ENCODE results near the gene C7orf33. TPM values are rescaled to one million over a fixed set of nuclear protein-coding genes. Genes with fewer than 3 reads are reported as not detected.

Gene C7orf33
- total and polyA plus RNA-seq, 2 of the 13 experiments (the other 11 are each of a cell fraction or from before 2014, with no cell fraction given), result not detected

DNA sequence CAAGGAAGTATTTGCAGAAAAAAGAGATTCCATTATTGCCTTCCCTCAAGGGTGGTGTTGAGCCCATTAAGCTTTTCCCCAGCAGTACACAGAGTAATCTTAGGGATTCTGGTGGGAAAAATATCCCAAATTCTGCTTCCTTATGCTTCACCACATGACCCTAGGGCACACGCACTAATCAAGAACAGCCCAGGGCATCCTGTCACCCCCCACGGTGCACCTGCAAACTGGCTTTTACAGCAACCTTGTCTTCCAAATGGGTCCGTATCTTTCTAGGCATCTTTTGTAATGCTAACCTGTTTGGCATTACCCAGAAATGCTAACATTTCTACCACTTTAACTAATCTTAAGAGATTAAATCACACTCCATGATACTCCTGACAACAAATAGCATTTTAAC is 926 bp upstream of the C7orf33 start:
- in situ Hi-C loops (cut with HindIII; ENCODE audit: extremely low pct_ligation_motif_present, low pct_unique_long_range_greater_than_20kb) (no loop called here), intact Hi-C loops (cut with micrococcal nuclease; ENCODE audit: unreplicated experiment) (no loop called here)
- Histone ChIP-seq H3K36me3 (replicated peaks in 1 of 2; ENCODE audit: control insufficient read depth in 1 of 2, insufficient read depth in 2 of 2, low read length in 2 of 2) (no peaks in the 10 kb centered on the region), H3K79me2 (ENCODE audit: insufficient read depth, low read length) (no peaks in the 10 kb centered on the region), H3K9ac (ENCODE audit: insufficient read depth, low read depth, low read length) (no peak overlapping the region), H4K20me1 (ENCODE audit: insufficient read depth, low read length) (no peaks in the 10 kb centered on the region), H3K9me3 (ENCODE audit: low read length) (no peaks in the 10 kb centered on the region), H3K4me1 (ENCODE audit: insufficient read depth, low read length) (peaks cover 12% of the 10 kb centered on the region), H3K27ac (ENCODE audit: extremely low read length, insufficient read depth, low read length) (no peak overlapping the region), H2AFZ (ENCODE audit: low read length) (no peak overlapping the region), H3K4me2 (ENCODE audit: low read depth, low read length) (no peak overlapping the region), H3K27me3 (ENCODE audit: control insufficient read depth in 1 of 2, insufficient read depth in 2 of 2, low read length in 2 of 2) (peaks cover 1 to 12% of the 10 kb centered on the region in 2 experiments; a peak in 3 of 5 replicates), H3K4me3 (replicated peaks in 1 of 3; ENCODE audit: insufficient read depth in 1 of 3, low read depth in 2 of 3, low read length in 3 of 3) (no peak overlapping the region)
- no TSS peak for BruUV-seq (replicated peaks)
- DNase-seq (ENCODE audit: low spot score), result no peak
- POLR2A ChIA-PET, result no interaction called here
- CTCF ChIA-PET (ENCODE audit: low intra/inter-chr PET ratio, low total read pairs), result no interaction called here
- no peak for ATAC-seq
- FAIRE-seq, result no peak
- WGBS (ENCODE audit: low lambda C conversion rate), result 85% methylated on average over 3 of the region's 3 CpGs
- TF ChIP-seq SMARCE1 (IDR thresholded peaks at IDR 0.05; ENCODE audit: borderline replicate concordance) (no peak), ZNF335 (CRISPR knock-in tag; IDR thresholded peaks at IDR 0.05) (no peak), ZKSCAN1 (IDR thresholded peaks at IDR 0.05; ENCODE audit: low read length) (no peak), SMC3 (IDR thresholded peaks at IDR 0.05; ENCODE audit: low read length) (no peak), IRX3 (CRISPR knock-in tag; IDR thresholded peaks at IDR 0.05; ENCODE audit: borderline replicate concordance, low read depth) (no peak), CTCF (CRISPR knock-in tag; IDR thresholded peaks at IDR 0.05) (no peak), RBM22 (optimal IDR thresholded peaks at IDR 0.05; ENCODE audit: low read length) (no peak), NR0B2 (CRISPR knock-in tag; IDR thresholded peaks at IDR 0.05) (no peak), ZNF547 (CRISPR knock-in tag; IDR thresholded peaks at IDR 0.05) (no peak), SOX5 (CRISPR knock-in tag; IDR thresholded peaks at IDR 0.05; ENCODE audit: borderline replicate concordance) (no peak), SCMH1 (CRISPR knock-in tag; IDR thresholded peaks at IDR 0.05; ENCODE audit: borderline replicate concordance) (no peak), KLF6 (CRISPR knock-in tag; IDR thresholded peaks at IDR 0.05) (no peak), ZNF549 (CRISPR knock-in tag; IDR thresholded peaks at IDR 0.05) (no peak), ZNF10 (CRISPR knock-in tag; IDR thresholded peaks at IDR 0.05; ENCODE audit: borderline replicate concordance, low read depth) (no peak), AGO1 (IDR thresholded peaks at IDR 0.05; ENCODE audit: low read depth, low read length, poor library complexity, severe bottlenecking) (no peak)
- TF ChIP-seq, protein P1, sequence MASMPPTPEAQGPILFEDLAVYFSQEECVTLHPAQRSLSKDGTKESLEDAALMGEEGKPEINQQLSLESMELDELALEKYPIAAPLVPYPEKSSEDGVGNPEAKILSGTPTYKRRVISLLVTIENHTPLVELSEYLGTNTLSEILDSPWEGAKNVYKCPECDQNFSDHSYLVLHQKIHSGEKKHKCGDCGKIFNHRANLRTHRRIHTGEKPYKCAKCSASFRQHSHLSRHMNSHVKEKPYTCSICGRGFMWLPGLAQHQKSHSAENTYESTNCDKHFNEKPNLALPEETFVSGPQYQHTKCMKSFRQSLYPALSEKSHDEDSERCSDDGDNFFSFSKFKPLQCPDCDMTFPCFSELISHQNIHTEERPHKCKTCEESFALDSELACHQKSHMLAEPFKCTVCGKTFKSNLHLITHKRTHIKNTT (CRISPR knock-in tag; IDR thresholded peaks at IDR 0.05), result no peak
- TF ChIP-seq, protein P2, sequence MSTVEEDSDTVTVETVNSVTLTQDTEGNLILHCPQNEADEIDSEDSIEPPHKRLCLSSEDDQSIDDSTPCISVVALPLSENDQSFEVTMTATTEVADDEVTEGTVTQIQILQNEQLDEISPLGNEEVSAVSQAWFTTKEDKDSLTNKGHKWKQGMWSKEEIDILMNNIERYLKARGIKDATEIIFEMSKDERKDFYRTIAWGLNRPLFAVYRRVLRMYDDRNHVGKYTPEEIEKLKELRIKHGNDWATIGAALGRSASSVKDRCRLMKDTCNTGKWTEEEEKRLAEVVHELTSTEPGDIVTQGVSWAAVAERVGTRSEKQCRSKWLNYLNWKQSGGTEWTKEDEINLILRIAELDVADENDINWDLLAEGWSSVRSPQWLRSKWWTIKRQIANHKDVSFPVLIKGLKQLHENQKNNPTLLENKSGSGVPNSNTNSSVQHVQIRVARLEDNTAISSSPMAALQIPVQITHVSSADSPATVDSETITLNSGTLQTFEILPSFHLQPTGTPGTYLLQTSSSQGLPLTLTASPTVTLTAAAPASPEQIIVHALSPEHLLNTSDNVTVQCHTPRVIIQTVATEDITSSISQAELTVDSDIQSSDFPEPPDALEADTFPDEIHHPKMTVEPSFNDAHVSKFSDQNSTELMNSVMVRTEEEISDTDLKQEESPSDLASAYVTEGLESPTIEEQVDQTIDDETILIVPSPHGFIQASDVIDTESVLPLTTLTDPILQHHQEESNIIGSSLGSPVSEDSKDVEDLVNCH (CRISPR knock-in tag; IDR thresholded peaks at IDR 0.05), result no peak
- TF ChIP-seq, protein P3, sequence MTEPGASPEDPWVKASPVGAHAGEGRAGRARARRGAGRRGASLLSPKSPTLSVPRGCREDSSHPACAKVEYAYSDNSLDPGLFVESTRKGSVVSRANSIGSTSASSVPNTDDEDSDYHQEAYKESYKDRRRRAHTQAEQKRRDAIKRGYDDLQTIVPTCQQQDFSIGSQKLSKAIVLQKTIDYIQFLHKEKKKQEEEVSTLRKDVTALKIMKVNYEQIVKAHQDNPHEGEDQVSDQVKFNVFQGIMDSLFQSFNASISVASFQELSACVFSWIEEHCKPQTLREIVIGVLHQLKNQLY (CRISPR knock-in tag; IDR thresholded peaks at IDR 0.05), result no peak
- TF ChIP-seq, protein P4, sequence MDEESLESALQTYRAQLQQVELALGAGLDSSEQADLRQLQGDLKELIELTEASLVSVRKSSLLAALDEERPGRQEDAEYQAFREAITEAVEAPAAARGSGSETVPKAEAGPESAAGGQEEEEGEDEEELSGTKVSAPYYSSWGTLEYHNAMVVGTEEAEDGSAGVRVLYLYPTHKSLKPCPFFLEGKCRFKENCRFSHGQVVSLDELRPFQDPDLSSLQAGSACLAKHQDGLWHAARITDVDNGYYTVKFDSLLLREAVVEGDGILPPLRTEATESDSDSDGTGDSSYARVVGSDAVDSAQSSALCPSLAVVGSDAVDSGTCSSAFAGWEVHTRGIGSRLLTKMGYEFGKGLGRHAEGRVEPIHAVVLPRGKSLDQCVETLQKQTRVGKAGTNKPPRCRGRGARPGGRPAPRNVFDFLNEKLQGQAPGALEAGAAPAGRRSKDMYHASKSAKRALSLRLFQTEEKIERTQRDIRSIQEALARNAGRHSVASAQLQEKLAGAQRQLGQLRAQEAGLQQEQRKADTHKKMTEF (CRISPR knock-in tag; IDR thresholded peaks at IDR 0.05), result no peak
